Neural crest cell (in vitro differentiated cells): Measurements from ENCODE around the gene HECW1. TPM values are rescaled to one million over a fixed set of nuclear protein-coding genes. Genes with fewer than 3 reads are reported as not detected.

Source experiments
- DNase-seq: peaks from one replicate; pipeline ENCODE4 v3.0.0; 2021; ENCODE audit warnings: low read depth, mixed read lengths, low spot score
- H3K27ac Mint-ChIP-seq: one replicate; pipeline ENCODE4 v1.8.0; 2021; ENCODE audit warnings: mild to moderate bottlenecking, mixed read lengths; ENCODE audit not compliant: unreplicated experiment
- H3K27me3 Mint-ChIP-seq: 2 replicates; pipeline ENCODE4 v1.8.0; 2021; ENCODE audit warnings: low read depth, mild to moderate bottlenecking, mixed read lengths
- H3K36me3 Mint-ChIP-seq: 2 replicates; pipeline ENCODE4 v1.8.0; 2021; ENCODE audit warnings: low read depth, mild to moderate bottlenecking, mixed read lengths
- H3K4me1 Mint-ChIP-seq: 2 replicates; pipeline ENCODE4 v1.8.0; 2021; ENCODE audit warnings: mixed read lengths
- H3K4me3 Mint-ChIP-seq: one replicate; pipeline ENCODE4 v1.8.0; 2021; ENCODE audit warnings: mild to moderate bottlenecking, mixed read lengths
- H3K9me3 Mint-ChIP-seq: 2 replicates; pipeline ENCODE4 v1.8.0; 2021; ENCODE audit warnings: mixed read lengths
- CTCF ChIP-seq: fragments of 200-600 bp; sonication (generic); conservative IDR thresholded peaks from 2 replicates; pipeline ENCODE4 v1.5.0; 2021; ENCODE audit warnings: antibody characterized with exemption, mild to moderate bottlenecking
- total RNA-seq: library from RNA; stranded (reverse); gene quantifications from 2 replicates; pipeline ENCODE4 v1.2.1, GENCODE V29; 2021

The HECW1 gene
- total RNA-seq, 1 donor from 2014 or later: 3.6 TPM

GRCh38 chr7:43163885-43164284 is 51.4 kb downstream of the HECW1 start:
- TF ChIP-seq CTCF: no peak
- DNase-seq: no peak
- H3K36me3 Mint-ChIP-seq: no peaks in the 10 kb centered on the region
- no peak overlapping the region for H3K27ac Mint-ChIP-seq
- no peaks in the 10 kb centered on the region for H3K9me3 Mint-ChIP-seq
- peaks cover 15% of the 10 kb centered on the region for H3K27me3 Mint-ChIP-seq
- no peak overlapping the region for H3K4me3 Mint-ChIP-seq
- peaks cover 11% of the 10 kb centered on the region for H3K4me1 Mint-ChIP-seq

GRCh38 chr7:43164757-43165156 is 52.3 kb downstream of the HECW1 start:
- TF ChIP-seq CTCF: no peak
- no peak overlapping the region for H3K27ac Mint-ChIP-seq
- no peak for DNase-seq
- no peaks in the 10 kb centered on the region for H3K9me3 Mint-ChIP-seq
- H3K4me1 Mint-ChIP-seq: peaks cover 11% of the 10 kb centered on the region
- H3K36me3 Mint-ChIP-seq: no peaks in the 10 kb centered on the region
- H3K4me3 Mint-ChIP-seq: no peak overlapping the region
- H3K27me3 Mint-ChIP-seq: peaks cover 20% of the 10 kb centered on the region

GRCh38 chr7:43166686-43167085 is 54.2 kb downstream of the HECW1 start:
- H3K9me3 Mint-ChIP-seq: no peaks in the 10 kb centered on the region
- H3K36me3 Mint-ChIP-seq: no peaks in the 10 kb centered on the region
- H3K4me1 Mint-ChIP-seq: peaks cover 18% of the 10 kb centered on the region
- H3K27ac Mint-ChIP-seq: no peak overlapping the region
- no peak overlapping the region for H3K4me3 Mint-ChIP-seq
- TF ChIP-seq CTCF: no peak
- H3K27me3 Mint-ChIP-seq: peaks cover 36% of the 10 kb centered on the region
- DNase-seq: no peak

- no peak for DNase-seq
- no peaks in the 10 kb centered on the region for H3K9me3 Mint-ChIP-seq
- peaks cover 53% of the 10 kb centered on the region for H3K27me3 Mint-ChIP-seq
- TF ChIP-seq CTCF: no peak
- no peak overlapping the region for H3K4me3 Mint-ChIP-seq
- H3K36me3 Mint-ChIP-seq: no peaks in the 10 kb centered on the region
- H3K4me1 Mint-ChIP-seq: peaks cover 14% of the 10 kb centered on the region
- H3K27ac Mint-ChIP-seq: no peak overlapping the region
Measured at GRCh38 chr7:43169076-43169475, 56.6 kb downstream of the HECW1 start.

GRCh38 chr7:43170571-43170970 is 58.1 kb downstream of the HECW1 start:
- Mint-ChIP-seq H3K9me3 (no peaks in the 10 kb centered on the region), H3K27ac (no peak overlapping the region), H3K27me3 (peaks cover 66% of the 10 kb centered on the region), H3K36me3 (no peaks in the 10 kb centered on the region), H3K4me1 (peaks cover 6% of the 10 kb centered on the region), H3K4me3 (no peak overlapping the region)
- no peak for DNase-seq
- TF ChIP-seq CTCF: no peak
